ENCODE results near the gene MED26.
"Not testable (repeated sequence)": the region's sequence is repeated elsewhere in the genome, so short reads cannot be mapped to it uniquely, and the experiment has no call there.

The MED26 gene

DNA sequence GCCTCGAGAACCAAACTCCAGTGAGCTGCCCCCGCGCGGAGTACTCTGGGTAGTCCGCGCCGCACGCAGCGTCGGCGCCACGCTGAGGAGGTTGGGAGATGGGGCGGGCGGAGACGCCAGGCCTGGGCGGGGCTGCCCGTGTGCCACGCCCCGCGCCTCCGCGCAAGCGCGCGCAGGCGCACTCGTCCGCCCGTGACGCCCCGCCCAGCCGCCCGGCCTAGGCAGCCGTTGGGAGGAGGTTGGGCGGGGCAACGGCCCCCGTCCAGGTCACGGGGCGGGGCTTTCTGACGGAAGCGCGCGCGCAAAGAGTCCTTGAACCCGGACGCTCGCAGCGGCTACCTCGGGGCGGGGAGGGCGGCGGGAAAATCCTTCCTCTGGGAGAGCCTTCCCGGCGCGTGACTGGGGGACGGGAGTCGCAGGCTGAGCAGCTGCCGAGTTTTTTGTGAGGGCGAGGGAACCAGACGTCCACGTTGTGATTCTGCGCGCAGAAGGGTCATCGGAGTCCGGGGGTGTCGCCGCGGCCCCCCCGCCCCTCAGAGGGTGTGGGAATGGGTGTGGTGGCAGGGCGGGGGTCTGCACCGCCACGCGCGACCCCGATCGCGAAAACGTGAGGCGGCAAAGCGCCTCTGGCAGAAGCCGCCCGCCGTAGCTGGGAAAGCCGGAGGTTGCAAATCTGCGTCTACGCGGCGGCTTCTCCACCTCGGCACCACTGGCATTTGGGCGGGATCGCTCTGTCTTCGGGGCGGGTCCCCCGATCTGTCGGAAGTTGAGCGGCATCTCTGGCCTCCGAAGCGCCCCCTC lies at the start of gene MED26:
TSS of gene MED26 (minus strand) at position 22 of the 801 bp plus-strand sequence. CDS start 261 bp downstream, outside the sequence.
- DNase-seq: peak; percentile 95

DNA sequence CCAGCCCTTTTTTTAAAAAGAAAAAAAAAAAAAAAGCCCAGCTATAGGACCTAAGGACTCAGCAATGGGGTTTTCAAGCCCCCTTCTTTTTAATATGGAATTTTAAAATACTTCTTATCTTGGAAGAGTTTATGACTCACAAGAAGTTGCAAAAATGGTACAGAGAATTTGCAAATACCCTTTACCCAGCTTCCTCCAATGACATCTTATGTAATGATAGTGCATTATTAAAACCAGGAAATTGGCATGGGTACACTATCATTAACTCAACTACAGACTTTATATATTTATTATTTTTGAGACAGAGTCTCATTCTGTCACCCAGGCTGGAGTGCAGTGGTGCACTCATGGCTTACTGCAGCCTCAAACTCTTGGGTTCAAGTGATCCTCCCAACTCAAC lies 49.1 kb upstream of the MED26 start:
- DNase-seq: no peak

- DNase-seq: no peak
These were observed 48.2 kb upstream of the MED26 start for GRCh38 chr19:16676101-16676798.

DNA sequence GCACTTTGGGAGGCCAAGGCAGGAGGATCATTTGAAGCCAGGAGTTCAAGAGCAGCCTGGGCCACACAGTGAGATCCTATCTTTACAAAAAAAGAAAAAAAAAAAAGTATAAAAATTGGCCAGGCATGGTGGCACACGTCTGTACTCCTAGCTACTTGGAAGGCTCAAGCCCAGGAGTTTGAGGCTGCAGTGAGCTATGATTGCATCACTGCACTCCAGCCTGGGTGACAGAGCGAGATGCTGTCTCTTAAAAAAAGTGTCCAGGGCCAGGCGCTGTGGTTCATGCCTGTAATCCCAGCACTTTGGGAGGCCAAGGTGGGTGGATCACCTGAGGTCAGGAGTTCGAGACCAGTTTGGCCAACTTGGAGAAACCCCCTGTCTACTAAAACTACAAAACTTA lies 45.8 kb upstream of the MED26 start:
- DNase-seq: not testable (repeated sequence)

- no peak for DNase-seq
These were observed 45.2 kb upstream of the MED26 start for GRCh38 chr19:16673231-16673630.

DNA sequence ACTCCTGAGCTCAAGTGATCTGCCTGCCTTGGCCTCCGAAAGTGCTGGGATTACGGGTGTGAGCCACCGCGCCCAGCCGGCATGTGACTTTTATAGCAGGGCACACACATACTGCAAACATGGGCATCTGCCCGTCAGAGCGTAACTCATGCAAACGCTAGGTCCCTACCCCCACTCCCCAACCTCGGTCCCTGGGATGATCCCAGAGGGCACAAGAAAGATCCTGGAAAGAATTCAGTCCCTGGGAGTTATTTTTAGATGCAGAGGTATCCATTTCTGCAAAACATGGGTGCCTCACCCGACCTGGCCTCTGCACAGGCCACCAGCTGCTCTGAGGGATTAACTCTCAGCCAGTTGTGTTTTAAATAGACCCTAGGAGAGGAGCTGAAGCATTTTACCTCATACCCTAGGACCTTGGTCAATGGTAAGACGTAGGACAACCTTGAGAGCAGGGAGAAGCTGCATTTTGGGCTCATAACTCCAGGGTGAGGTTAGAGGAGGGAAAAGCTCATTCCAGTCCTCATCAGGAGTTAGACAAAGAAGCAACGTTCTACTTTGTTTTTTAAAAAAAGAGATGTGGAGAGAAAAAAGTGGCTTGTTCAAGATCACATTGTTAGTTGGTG lies 43.8 kb upstream of the MED26 start:
- DNase-seq: no peak

GRCh38 chr19:16670291-16670690 lies 42.3 kb upstream of the MED26 start:
- no peak for DNase-seq

GRCh38 chr19:16668702-16669101 lies 40.7 kb upstream of the MED26 start:
- not testable (repeated sequence) for DNase-seq

DNA sequence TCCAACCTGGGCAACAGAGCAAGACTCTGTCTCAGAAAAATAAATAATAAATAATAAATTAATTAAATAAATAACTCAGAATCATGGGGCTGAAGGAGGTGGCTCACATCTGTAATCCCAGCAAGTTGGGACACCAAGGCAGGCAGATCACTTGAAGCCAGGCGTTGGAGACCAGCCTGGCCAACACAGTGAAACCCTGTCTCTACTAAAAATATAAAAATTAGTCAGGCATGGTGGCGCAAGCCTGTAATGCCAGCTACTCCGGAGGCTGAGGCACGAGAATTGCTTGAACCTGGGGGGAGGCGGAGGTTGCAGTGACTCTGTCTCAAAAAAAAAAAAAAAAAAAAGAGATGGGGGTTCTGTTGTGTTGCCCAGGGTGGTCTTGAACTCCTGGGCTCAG lies 40.2 kb upstream of the MED26 start:
- DNase-seq: no peak

DNA sequence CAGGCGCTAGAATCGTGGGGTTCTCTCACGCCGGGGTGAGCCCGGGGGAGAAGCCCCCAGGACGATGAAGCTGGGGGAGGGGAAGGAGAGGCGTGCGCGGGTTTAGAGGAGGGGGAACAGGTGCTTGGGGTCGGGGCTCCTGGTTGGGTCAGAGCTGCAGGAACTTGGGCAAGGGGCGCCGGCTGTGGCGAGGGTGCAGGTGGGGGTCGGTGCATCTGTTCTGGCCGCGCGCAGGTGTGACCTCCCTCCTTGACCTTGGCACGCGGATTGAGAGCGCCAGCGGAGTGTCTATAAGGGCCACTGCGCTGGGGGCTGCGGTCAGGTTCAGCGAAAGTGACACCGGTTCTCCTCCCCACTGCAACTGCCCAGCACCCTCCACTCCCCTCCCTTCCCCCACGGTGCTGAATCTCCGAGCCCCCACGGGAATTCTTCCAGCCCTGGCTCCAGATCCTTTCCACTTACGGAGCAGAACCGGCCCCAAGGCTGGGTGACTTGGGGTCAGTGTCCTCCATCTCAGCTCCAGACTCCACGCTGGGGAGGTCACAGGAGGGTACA lies 33.6 kb upstream of the MED26 start:
- DNase-seq: no peak

GRCh38 chr19:16660763-16661479 lies 32.9 kb upstream of the MED26 start, which contains the start of gene TMEM38A:
TSS of gene TMEM38A (plus strand) at chr19:16661139. CDS start at chr19:16661218, 79 bp downstream.
- DNase-seq: peak; percentile 16

DNA sequence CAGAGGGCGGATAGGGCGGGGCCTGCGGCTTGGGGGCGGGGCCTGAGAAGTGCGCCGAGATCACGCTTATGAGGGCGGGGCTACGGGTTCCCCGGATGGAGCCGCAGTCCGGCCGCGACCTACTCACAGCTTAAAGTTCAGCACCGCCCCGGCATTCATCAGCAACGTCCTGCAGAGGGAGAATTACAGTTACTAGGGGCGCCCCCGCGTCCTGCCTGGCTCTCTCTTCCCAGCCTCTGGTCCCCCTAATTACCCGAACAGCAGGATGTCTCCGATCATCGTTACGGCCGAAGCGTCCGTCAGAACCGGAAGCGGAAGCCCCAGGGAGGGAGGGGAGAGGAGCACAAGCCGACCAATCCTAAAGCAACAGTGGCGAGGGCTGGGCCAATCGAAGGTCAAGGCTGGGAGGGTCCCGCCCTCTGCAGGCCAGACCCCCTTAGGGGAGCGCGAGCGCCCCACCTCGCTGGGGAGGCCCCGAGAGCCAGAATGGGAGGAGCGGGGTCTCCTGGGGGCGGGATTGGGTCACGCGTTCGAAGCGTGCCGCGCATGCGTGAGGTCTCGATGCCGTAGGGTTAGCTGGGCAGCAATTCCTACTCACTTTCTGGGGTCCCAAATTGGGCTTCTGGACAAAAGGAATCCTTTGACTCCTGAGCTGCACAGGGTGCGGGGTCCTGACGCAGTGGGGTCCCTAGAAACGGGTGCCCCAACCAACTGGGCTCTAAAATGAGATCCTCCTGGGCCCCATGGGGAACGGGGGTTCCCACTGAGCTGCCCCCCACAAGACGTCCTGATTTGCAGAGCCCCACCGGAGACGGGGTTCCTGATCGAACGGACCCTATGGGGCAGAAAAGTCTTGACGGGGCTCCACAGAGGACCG lies 32.1 kb upstream of the MED26 start, which contains the start of gene SMIM7:
TSS of gene SMIM7 (minus strand) at position 313 of the 877 bp plus-strand sequence. CDS start at position 279, 34 bp downstream.
- peak; percentile 98 for DNase-seq

- DNase-seq: no peak
These were observed 31.4 kb upstream of the MED26 start for GRCh38 chr19:16659464-16659831.

- DNase-seq: no peak
These were observed 29.4 kb upstream of the MED26 start for GRCh38 chr19:16657384-16657783.

- DNase-seq: no peak
These were observed 27.7 kb upstream of the MED26 start for GRCh38 chr19:16655727-16656126.

DNA sequence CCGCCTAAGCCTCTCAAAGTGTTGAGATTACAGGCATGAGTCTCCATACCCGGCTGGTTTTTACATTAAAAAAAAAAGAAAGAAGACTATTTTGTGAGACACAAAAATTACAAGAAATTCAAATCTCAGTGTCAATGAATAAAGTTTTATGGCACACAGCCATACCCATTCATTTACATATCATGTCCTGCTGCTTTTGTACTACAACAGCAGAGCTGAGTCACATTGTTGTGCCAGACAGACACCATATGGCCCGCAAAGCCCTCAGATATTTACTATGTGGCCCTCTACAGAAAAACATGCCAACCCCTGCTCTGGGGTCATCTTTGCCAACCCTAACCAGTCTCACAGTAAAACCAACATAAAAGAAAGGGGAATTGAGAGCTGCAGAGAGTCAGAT lies 26.6 kb upstream of the MED26 start:
- DNase-seq: no peak

DNA sequence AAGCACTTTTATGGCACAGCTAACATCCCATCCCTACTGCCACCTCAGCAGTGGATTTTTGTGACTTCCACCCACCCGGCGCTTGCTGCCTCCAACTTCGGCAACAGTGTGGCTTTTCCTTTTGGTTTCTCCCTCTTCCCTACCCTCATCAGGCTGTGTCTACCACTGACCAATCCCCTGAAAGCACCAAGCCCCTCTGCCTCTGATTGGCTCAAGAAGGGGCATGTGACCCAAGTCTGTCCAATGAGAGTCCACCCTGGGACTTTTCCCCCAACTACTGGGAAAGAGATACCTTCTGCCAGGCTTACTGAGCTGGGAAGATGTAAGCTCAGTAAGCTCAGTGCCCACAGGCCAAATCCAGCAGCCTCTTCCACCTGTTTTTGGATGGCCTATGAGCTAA lies 26.1 kb upstream of the MED26 start:
- DNase-seq: no peak

DNA sequence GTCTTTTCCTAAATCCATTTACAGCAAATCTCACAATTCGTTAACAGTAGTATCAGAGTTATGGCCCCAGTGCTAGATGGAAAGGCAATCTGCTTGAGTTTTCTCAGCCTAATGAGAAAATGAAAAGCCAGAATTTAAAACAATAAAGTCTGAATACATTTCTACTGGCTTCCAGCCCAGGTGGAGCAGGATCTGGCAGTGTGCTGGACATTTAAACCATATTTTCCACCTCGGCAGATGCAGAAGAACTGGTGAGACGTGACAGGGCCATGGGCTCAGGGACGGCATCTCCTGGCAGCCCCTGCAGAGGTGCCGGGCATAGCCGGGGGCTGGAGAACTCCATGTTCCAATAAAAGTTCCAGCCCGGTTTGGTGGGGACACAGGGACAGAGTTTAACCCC lies 24.9 kb upstream of the MED26 start:
- no peak for DNase-seq

DNA sequence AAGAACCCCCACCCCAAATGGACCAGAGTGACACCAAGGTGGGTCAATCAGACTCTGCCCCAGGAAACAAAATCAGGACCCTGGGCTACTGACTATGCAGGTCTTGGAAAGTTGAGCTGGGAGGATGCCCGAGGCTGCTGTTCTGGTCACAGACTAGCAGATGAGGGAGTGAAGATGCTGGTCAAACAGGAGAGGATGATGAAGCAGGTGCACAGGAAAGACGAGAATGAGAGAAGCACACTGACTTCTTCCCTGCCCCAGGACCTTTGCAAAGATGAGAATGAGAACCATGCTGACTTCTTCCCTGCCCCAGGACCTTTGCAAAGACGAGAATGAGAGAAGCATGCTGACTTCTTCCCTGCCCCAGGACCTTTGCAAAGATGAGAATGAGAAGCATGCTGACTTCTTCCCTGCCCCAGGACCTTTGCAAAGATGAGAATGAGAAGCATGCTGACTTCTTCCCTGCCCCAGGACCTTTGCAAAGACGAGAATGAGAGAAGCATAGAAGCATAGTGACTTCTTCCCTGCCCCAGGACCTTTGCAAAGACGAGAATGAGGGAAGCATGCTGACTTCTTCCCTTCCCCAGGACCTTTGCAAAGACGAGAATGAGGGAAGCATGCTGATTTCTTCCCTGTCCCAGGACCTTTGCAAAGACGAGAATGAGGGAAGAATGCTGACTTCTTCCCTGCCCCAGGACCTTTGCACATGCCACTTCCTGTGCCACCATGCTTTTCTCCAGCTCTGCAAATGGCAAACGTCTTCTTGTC lies 23.6 kb upstream of the MED26 start:
- not testable (repeated sequence) for DNase-seq

- no peak for DNase-seq
These were observed 22.8 kb upstream of the MED26 start for GRCh38 chr19:16650821-16651220.

- DNase-seq: no peak
These were observed 21.7 kb upstream of the MED26 start for GRCh38 chr19:16649734-16650133.

Measured in activated CD4-positive, alpha-beta T cell treated with anti-CD3 and anti-CD28 coated beads, Interleukin-2, amount 50 U/mL, for 1 hour (primary cell).